WI38 (cell line): ENCODE results near the gene KRTAP10-9.
"Not testable (repeated sequence)": the region's sequence is repeated elsewhere in the genome, so short reads cannot be mapped to it uniquely, and the experiment has no call there.

Source experiments
- H3K4me3 ChIP-seq: 2 replicates; pipeline ENCODE4 v1.5.1; 2011; ENCODE audit warnings: low read depth, mild to moderate bottlenecking, control low read depth, low read length
- TF ChIP-seq, protein P1 (sequence below): IDR thresholded peaks from 2 replicates; pipeline ENCODE4 v1.5.1; 2012; ENCODE audit warnings: low read depth, mild to moderate bottlenecking, control low read depth, low read length

Gene KRTAP10-9

GRCh38 chr21:44657635-44658540, 31.0 kb downstream of the KRTAP10-9 start, which contains the start of gene KRTAP12-3:
KRTAP12-3 (plus strand) TSS chr21:44657932; CDS start chr21:44657980, 48 bp downstream.
- no peak within 1 kb of the TSS for H3K4me3 ChIP-seq
- TF ChIP-seq, protein P1, sequence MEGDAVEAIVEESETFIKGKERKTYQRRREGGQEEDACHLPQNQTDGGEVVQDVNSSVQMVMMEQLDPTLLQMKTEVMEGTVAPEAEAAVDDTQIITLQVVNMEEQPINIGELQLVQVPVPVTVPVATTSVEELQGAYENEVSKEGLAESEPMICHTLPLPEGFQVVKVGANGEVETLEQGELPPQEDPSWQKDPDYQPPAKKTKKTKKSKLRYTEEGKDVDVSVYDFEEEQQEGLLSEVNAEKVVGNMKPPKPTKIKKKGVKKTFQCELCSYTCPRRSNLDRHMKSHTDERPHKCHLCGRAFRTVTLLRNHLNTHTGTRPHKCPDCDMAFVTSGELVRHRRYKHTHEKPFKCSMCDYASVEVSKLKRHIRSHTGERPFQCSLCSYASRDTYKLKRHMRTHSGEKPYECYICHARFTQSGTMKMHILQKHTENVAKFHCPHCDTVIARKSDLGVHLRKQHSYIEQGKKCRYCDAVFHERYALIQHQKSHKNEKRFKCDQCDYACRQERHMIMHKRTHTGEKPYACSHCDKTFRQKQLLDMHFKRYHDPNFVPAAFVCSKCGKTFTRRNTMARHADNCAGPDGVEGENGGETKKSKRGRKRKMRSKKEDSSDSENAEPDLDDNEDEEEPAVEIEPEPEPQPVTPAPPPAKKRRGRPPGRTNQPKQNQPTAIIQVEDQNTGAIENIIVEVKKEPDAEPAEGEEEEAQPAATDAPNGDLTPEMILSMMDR = no peak

- no peak overlapping the region for H3K4me3 ChIP-seq
- TF ChIP-seq, protein P1 = no peak
These were observed 31.6 kb downstream of the KRTAP10-9 start for GRCh38 chr21:44658541-44658910.

GRCh38 chr21:44658913-44659595, 32.2 kb downstream of the KRTAP10-9 start:
- H3K4me3 ChIP-seq = no peak overlapping the region

GRCh38 chr21:44661567-44661966, 34.7 kb downstream of the KRTAP10-9 start:
- not testable (repeated sequence) for H3K4me3 ChIP-seq

More at GRCh38 chr21:44658913-44659595, 32.2 kb downstream of the KRTAP10-9 start:
- TF ChIP-seq, protein P1 = no peak

- no peak overlapping the region for H3K4me3 ChIP-seq
- TF ChIP-seq, protein P1 = no peak
These were observed 37.8 kb downstream of the KRTAP10-9 start for GRCh38 chr21:44664691-44665090.

DNA sequence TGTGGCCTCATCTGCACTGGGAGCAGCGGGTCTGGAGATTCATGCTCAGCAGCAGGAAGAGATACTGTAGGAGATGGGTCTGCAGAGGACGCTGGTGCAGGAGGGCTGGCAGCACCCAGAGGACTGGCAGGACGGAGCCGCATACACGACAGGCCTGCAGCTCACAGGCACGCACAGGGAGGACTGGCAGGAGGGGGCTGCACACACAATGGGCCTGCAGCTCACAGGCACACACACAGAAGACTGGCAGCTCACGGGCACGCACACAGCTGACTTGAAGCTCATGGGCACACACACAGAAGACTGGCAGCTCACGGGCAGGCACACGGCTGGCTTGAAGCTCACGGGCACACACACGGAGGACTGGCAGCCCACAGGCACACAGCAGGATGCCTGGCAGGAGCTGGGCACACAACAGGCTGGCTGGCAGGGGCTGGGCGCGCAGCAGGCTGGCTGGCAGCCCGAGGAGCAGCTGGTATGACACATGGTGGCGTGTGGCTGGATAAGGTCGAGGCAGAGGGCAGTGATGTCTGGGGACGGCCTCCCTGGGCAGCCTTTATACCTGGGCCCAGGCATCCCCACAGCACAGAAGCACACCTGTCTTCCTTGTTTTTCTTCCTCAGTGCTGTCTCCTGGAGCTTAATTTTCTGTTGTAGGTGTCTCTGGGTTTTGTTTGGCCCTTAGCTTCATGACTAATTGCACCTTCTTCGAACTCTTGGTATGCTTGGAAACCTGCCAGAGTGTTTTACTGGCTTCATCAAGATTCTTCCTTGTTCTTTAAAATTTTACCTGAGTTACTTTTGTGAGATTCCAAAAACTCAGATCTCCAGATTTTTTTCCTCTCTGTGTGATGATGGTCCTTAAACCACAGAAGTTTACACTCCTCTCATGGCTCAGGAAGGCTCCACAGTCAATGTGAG, 39.8 kb downstream of the KRTAP10-9 start, which contains the start of gene KRTAP12-2:
Gene KRTAP12-2, minus strand, starts transcription at position 527 of the 920 bp plus-strand sequence. Its CDS starts 41 bp downstream, at position 486.
- no peak within 1 kb of the TSS for H3K4me3 ChIP-seq
- TF ChIP-seq, protein P1 = no peak

DNA sequence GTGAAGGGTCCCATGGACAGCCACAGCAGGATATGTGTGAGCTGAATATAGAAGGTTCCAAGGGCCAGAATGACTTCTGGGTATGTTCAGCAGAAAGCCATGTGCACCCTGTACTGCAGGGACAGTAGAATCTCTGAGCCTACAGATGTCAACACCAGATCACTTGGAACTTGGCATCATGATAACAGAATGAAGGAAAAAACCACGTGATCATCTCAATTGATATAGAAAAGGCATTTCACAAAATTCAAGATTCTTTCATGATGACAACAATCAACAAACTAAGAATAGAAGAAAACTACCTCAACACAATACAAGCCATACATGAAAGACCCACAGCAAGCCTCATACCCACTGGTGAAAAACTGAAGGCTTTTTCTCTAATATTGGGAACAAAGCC, 40.7 kb downstream of the KRTAP10-9 start:
- TF ChIP-seq, protein P1 = no peak
- H3K4me3 ChIP-seq = no peak overlapping the region
